Testis (tissue), 5 donors: ENCODE data around the gene MTIF3. TPM values are rescaled to one million over a fixed set of nuclear protein-coding genes. Genes with fewer than 3 reads are reported as not detected.

Experiments used
- DNase-seq: peaks from one replicate; pipeline ENCODE4 v3.0.0-alpha.2; 2019
- H3K27ac ChIP-seq, 2 donors: fragments of 200-600 bp; sonication (generic); one replicate each; pipeline ENCODE4 v1.5.1; 2019
- H3K27me3 ChIP-seq: fragments of 200-600 bp; sonication (generic); one replicate; pipeline ENCODE4 v1.5.1; 2019
- H3K36me3 ChIP-seq: fragments of 200-600 bp; sonication (generic); one replicate; pipeline ENCODE4 v1.5.1; 2017; ENCODE audit warnings: low read depth; ENCODE audit errors: missing control alignments
- H3K4me1 ChIP-seq: fragments of 200-600 bp; sonication (generic); one replicate; pipeline ENCODE4 v1.5.1; 2019
- H3K4me3 ChIP-seq, 2 donors: fragments of 200-600 bp; sonication (generic); one replicate each; pipeline ENCODE4 v1.5.1; 2017 to 2019
- H3K9me3 ChIP-seq: fragments of 200-600 bp; sonication (generic); one replicate; pipeline ENCODE4 v1.5.1; 2017
- CTCF ChIP-seq, 3 experiments: fragments of 450-650 bp in 2 of 3; fragments of 200-600 bp in 1 of 3; sonication (generic) in 1 of 3; IDR thresholded peaks; one replicate each; pipeline ENCODE4 v1.5.1; 2016 to 2019; ENCODE audit warnings: antibody characterized with exemption in 3 of 3, mild to moderate bottlenecking in 2 of 3, moderate library complexity in 1 of 3
- POLR2A ChIP-seq: fragments of 450-650 bp; IDR thresholded peaks from one replicate; pipeline ENCODE4 v1.6.1; 2017; ENCODE audit warnings: antibody characterized with exemption, mild to moderate bottlenecking, moderate library complexity
- WGBS, 2 donors: methylation state at CpG; one replicate each; pipeline ENCODE4 v1.1.5; 2018; 5-methylcytosine and 5-hydroxymethylcytosine counted together
- intact Hi-C: fragments of 100-400 bp; cut with DNase I; formaldehyde crosslinking; loops from one replicate; pipeline ENCODE4 v1.15.1; 2023; ENCODE audit warnings: low total_unique reads
- long read RNA-seq, 2 donors: transcript quantifications; one replicate each; lab custom pipeline, GENCODE V29; 2026
- polyA plus RNA-seq: library from polyadenylated mRNA; stranded (reverse); fragments of 350-450 nt; fragmentation: Illumina TruSeq; extraction: RNeasy Lipid Tissue Mini Kit (QIAGEN cat#74804); gene quantifications from one replicate; pipeline ENCODE4 v1.2.3, GENCODE V29; 2014; ENCODE audit warnings: low read depth, low replicate concordance; ENCODE audit not compliant: insufficient read depth
- total RNA-seq, 2 donors: library from RNA; depleted of rRNA; stranded (reverse); fragments of >200 nt; gene quantifications; one replicate each; pipeline ENCODE4 v1.2.3, GENCODE V29; 2016

MTIF3 gene
- 100 to 1,000 TPM in 1 of 2 donors, 10 to 100 TPM in 1; 87.6 to 141 TPM for total RNA-seq
- polyA plus RNA-seq, result 94.2 TPM
- long read RNA-seq, donor 1, transcript MTIF3-202 (5 exons, 1,005 nt), result major isoform, 12 of 165 reads
- long read RNA-seq, donor 1, partial matches to known transcripts, result 62 of 165 reads
- long read RNA-seq, donor 1, other reads (novel, unspliced or antisense), result 89 of 165 reads
- long read RNA-seq, donor 2, transcript MTIF3-202 (5 exons, 1,005 nt), result major isoform, 7 of 14 reads
- long read RNA-seq, donor 2, transcript MTIF3-203 (3 exons, 889 nt), result minor isoform, 6 of 14 reads
- long read RNA-seq, donor 2, partial matches to known transcripts, result 0 of 14 reads
- long read RNA-seq, donor 2, other reads (novel, unspliced or antisense), result 0 of 14 reads

- intact Hi-C loops, result no loop called here
- TF ChIP-seq POLR2A, result peak; percentile 34
- no peak for TF ChIP-seq CTCF (IDR thresholded peaks at IDR 0.05)
- H3K4me3 ChIP-seq, result peak within 1 kb of the TSS; percentile 91 to 98
- H3K27me3 ChIP-seq, result no peaks in the 10 kb centered on the region
- peaks cover 22% of the 10 kb centered on the region for H3K4me1 ChIP-seq
- DNase-seq, result peak; percentile 98
- no peaks in the 10 kb centered on the region for H3K36me3 ChIP-seq
- 0% methylated on average over 47 to 70 of the region's 81 CpGs for WGBS, 2 donors
- no peaks in the 10 kb centered on the region for H3K9me3 ChIP-seq
- H3K27ac ChIP-seq, result peak within 1 kb of the TSS; percentile 98
Measured at GRCh38 chr13:27449936-27450828, at the start of gene MTIF3. Gene MTIF3 (minus strand): TSS chr13:27450564. CDS start chr13:27440448, 10,116 bp downstream.

- Histone ChIP-seq H3K27ac (no peak overlapping the region), H3K4me3 (no peak overlapping the region), H3K36me3 (no peaks in the 10 kb centered on the region), H3K9me3 (no peaks in the 10 kb centered on the region), H3K4me1 (no peaks in the 10 kb centered on the region), H3K27me3 (no peaks in the 10 kb centered on the region)
- WGBS, 2 donors, result 93 to 94% methylated on average over 11 of the region's 11 CpGs
- TF ChIP-seq CTCF (IDR thresholded peaks at IDR 0.05), result no peak
- TF ChIP-seq POLR2A, result no peak
- intact Hi-C loops, result no loop called here
- no peak for DNase-seq
Measured at GRCh38 chr13:27497563-27498230, 47.3 kb upstream of the MTIF3 start.

- no peak overlapping the region for H3K27ac ChIP-seq
- TF ChIP-seq CTCF (IDR thresholded peaks at IDR 0.05), result no peak
- no peak for TF ChIP-seq POLR2A
- no peaks in the 10 kb centered on the region for H3K9me3 ChIP-seq
- 71 to 85% methylated on average over 10 of the region's 10 CpGs for WGBS, 2 donors
- DNase-seq, result no peak
- H3K36me3 ChIP-seq, result no peaks in the 10 kb centered on the region
- H3K27me3 ChIP-seq, result no peaks in the 10 kb centered on the region
- no peaks in the 10 kb centered on the region for H3K4me1 ChIP-seq
- no peak overlapping the region for H3K4me3 ChIP-seq
- intact Hi-C loops, result no loop called here
Measured at GRCh38 chr13:27496536-27497273, 46.3 kb upstream of the MTIF3 start.

GRCh38 chr13:27496006-27496405 is 45.6 kb upstream of the MTIF3 start:
- TF ChIP-seq POLR2A (no peak), CTCF (IDR thresholded peaks at IDR 0.05) (no peak)
- 83 to 85% methylated on average over 4 of the region's 4 CpGs for WGBS, 2 donors
- H3K36me3 ChIP-seq, result no peaks in the 10 kb centered on the region
- intact Hi-C loops, result no loop called here
- no peaks in the 10 kb centered on the region for H3K27me3 ChIP-seq
- DNase-seq, result no peak
- no peaks in the 10 kb centered on the region for H3K9me3 ChIP-seq
- no peak overlapping the region for H3K27ac ChIP-seq
- H3K4me1 ChIP-seq, result no peaks in the 10 kb centered on the region
- no peak overlapping the region for H3K4me3 ChIP-seq
